T-helper 17 cell (primary cell): ENCODE results near the gene WFS1. TPM values are rescaled to one million over a fixed set of nuclear protein-coding genes. Genes with fewer than 3 reads are reported as not detected.

Experiments
- ATAC-seq: fragments of 150-1000 bp; cut with Tn5 transposase; 2 replicates; pipeline ENCODE4 v1.10.0; 2021; ENCODE audit warnings: mild to moderate bottlenecking, moderate library complexity
- DNase-seq, 3 donors: peaks; one replicate each; pipeline versions ENCODE4 v3.0.0 to v3.0.0-alpha.2; 2020 to 2021
- H3K9me3 ChIP-seq: one replicate; pipeline ENCODE4 v1.7.0; 2013; ENCODE audit warnings: low read length, mild to moderate bottlenecking; ENCODE audit not compliant: control insufficient read depth, poor library complexity, severe bottlenecking
- H3K27ac Mint-ChIP-seq: one replicate; pipeline ENCODE4 v1.8.0; 2022; ENCODE audit warnings: mild to moderate bottlenecking, moderate library complexity, mixed read lengths
- H3K27me3 Mint-ChIP-seq: one replicate; pipeline ENCODE4 v1.8.0; 2022; ENCODE audit warnings: mixed read lengths
- H3K36me3 Mint-ChIP-seq: one replicate; pipeline ENCODE4 v1.8.0; 2022; ENCODE audit warnings: low read depth, mixed read lengths
- H3K4me1 Mint-ChIP-seq: one replicate; pipeline ENCODE4 v1.8.0; 2022; ENCODE audit warnings: mild to moderate bottlenecking, mixed read lengths
- H3K4me3 Mint-ChIP-seq: one replicate; pipeline ENCODE4 v1.8.0; 2022; ENCODE audit warnings: mild to moderate bottlenecking, moderate library complexity, mixed read lengths
- total RNA-seq, 4 donors: library from RNA in 2 of 4; stranded (reverse) in 2 of 4; gene quantifications; one replicate each; pipeline ENCODE4 v1.2.3 and lab custom pipeline; 2022 to 2026

WFS1 gene
- total RNA-seq, 2 donors from 2014 or later, result 1.7 to 2.4 TPM

GRCh38 chr4:6308899-6309643, 39.4 kb downstream of the WFS1 start:
- no peak for ATAC-seq
- H3K27me3 Mint-ChIP-seq, result peaks cover 78% of the 10 kb centered on the region
- H3K27ac Mint-ChIP-seq, result no peak overlapping the region
- H3K4me3 Mint-ChIP-seq, result no peak overlapping the region
- peaks cover 8% of the 10 kb centered on the region for H3K36me3 Mint-ChIP-seq
- H3K4me1 Mint-ChIP-seq, result peaks cover 2% of the 10 kb centered on the region
- H3K9me3 ChIP-seq, result no peaks in the 10 kb centered on the region
- no peak for DNase-seq

GRCh38 chr4:6309777-6310176, 40.1 kb downstream of the WFS1 start:
- DNase-seq (no peak), ATAC-seq (no peak)
- Mint-ChIP-seq H3K4me3 (no peak overlapping the region), H3K4me1 (peaks cover 2% of the 10 kb centered on the region), H3K27ac (no peak overlapping the region), H3K36me3 (peaks cover 8% of the 10 kb centered on the region), H3K27me3 (peaks cover 83% of the 10 kb centered on the region)
- H3K9me3 ChIP-seq, result no peaks in the 10 kb centered on the region

GRCh38 chr4:6313216-6313615, 43.6 kb downstream of the WFS1 start:
- Mint-ChIP-seq H3K36me3 (peaks cover 5% of the 10 kb centered on the region), H3K4me1 (peaks cover 2% of the 10 kb centered on the region), H3K27me3 (peaks cover 78% of the 10 kb centered on the region), H3K4me3 (no peak overlapping the region), H3K27ac (no peak overlapping the region)
- DNase-seq, result no peak
- no peak for ATAC-seq
- no peaks in the 10 kb centered on the region for H3K9me3 ChIP-seq

- Mint-ChIP-seq H3K4me3 (no peak overlapping the region), H3K27ac (peak overlapping the region; percentile 43), H3K4me1 (no peaks in the 10 kb centered on the region), H3K36me3 (peaks cover 3% of the 10 kb centered on the region), H3K27me3 (peaks cover 72% of the 10 kb centered on the region)
- ATAC-seq (no peak), DNase-seq (no peak)
- H3K9me3 ChIP-seq, result no peaks in the 10 kb centered on the region
Observed at GRCh38 chr4:6316461-6317003, 46.9 kb downstream of the WFS1 start.

GRCh38 chr4:6318206-6318605, 48.6 kb downstream of the WFS1 start:
- H3K27ac Mint-ChIP-seq, result no peak overlapping the region
- ATAC-seq, result no peak

GRCh38 chr4:6319530-6320150, 50.0 kb downstream of the WFS1 start:
- Mint-ChIP-seq H3K27me3 (peaks cover 73% of the 10 kb centered on the region), H3K4me3 (no peak overlapping the region), H3K27ac (no peak overlapping the region), H3K4me1 (peaks cover 2% of the 10 kb centered on the region), H3K36me3 (no peaks in the 10 kb centered on the region)
- no peak for DNase-seq
- ATAC-seq, result no peak
- no peaks in the 10 kb centered on the region for H3K9me3 ChIP-seq

More at GRCh38 chr4:6318206-6318605, 48.6 kb downstream of the WFS1 start:
- no peaks in the 10 kb centered on the region for H3K36me3 Mint-ChIP-seq
- H3K4me3 Mint-ChIP-seq, result no peak overlapping the region
- H3K4me1 Mint-ChIP-seq, result no peaks in the 10 kb centered on the region
- H3K27me3 Mint-ChIP-seq, result peaks cover 71% of the 10 kb centered on the region
- no peaks in the 10 kb centered on the region for H3K9me3 ChIP-seq
- no peak for DNase-seq

- DNase-seq, result no peak
Observed at GRCh38 chr4:6320663-6321062, 51.0 kb downstream of the WFS1 start.

GRCh38 chr4:6321361-6321760, 51.7 kb downstream of the WFS1 start:
- Mint-ChIP-seq H3K27me3 (peaks cover 75% of the 10 kb centered on the region), H3K27ac (no peak overlapping the region), H3K36me3 (no peaks in the 10 kb centered on the region), H3K4me1 (peaks cover 3% of the 10 kb centered on the region), H3K4me3 (no peak overlapping the region)
- no peaks in the 10 kb centered on the region for H3K9me3 ChIP-seq
- DNase-seq, result no peak
- ATAC-seq, result no peak

More at GRCh38 chr4:6320663-6321062, 51.0 kb downstream of the WFS1 start:
- no peak for ATAC-seq
- Mint-ChIP-seq H3K27ac (no peak overlapping the region), H3K36me3 (no peaks in the 10 kb centered on the region), H3K27me3 (peaks cover 71% of the 10 kb centered on the region), H3K4me3 (no peak overlapping the region), H3K4me1 (peaks cover 3% of the 10 kb centered on the region)
- no peaks in the 10 kb centered on the region for H3K9me3 ChIP-seq

GRCh38 chr4:6322067-6322760, 52.6 kb downstream of the WFS1 start:
- DNase-seq (no peak), ATAC-seq (no peak)
- H3K27ac Mint-ChIP-seq, result no peak overlapping the region
- H3K9me3 ChIP-seq, result no peaks in the 10 kb centered on the region
- peaks cover 3% of the 10 kb centered on the region for H3K4me1 Mint-ChIP-seq
- no peak overlapping the region for H3K4me3 Mint-ChIP-seq
- H3K27me3 Mint-ChIP-seq, result peaks cover 74% of the 10 kb centered on the region
- no peaks in the 10 kb centered on the region for H3K36me3 Mint-ChIP-seq

GRCh38 chr4:6322761-6323566, 53.3 kb downstream of the WFS1 start:
- H3K4me1 Mint-ChIP-seq, result peaks cover 3% of the 10 kb centered on the region
- no peaks in the 10 kb centered on the region for H3K36me3 Mint-ChIP-seq

GRCh38 chr4:6324461-6324998, 54.9 kb downstream of the WFS1 start:
- no peak for DNase-seq
- no peak for ATAC-seq
- no peaks in the 10 kb centered on the region for H3K9me3 ChIP-seq
- peaks cover 3% of the 10 kb centered on the region for H3K4me1 Mint-ChIP-seq
- H3K4me3 Mint-ChIP-seq, result no peak overlapping the region
- H3K36me3 Mint-ChIP-seq, result no peaks in the 10 kb centered on the region
- no peak overlapping the region for H3K27ac Mint-ChIP-seq
- H3K27me3 Mint-ChIP-seq, result peaks cover 66% of the 10 kb centered on the region

More at GRCh38 chr4:6322761-6323566, 53.3 kb downstream of the WFS1 start:
- DNase-seq (no peak), ATAC-seq (no peak)
- Mint-ChIP-seq H3K27me3 (peaks cover 71% of the 10 kb centered on the region), H3K4me3 (no peak overlapping the region), H3K27ac (no peak overlapping the region)
- no peaks in the 10 kb centered on the region for H3K9me3 ChIP-seq

- no peaks in the 10 kb centered on the region for H3K9me3 ChIP-seq
- H3K4me1 Mint-ChIP-seq, result peaks cover 3% of the 10 kb centered on the region
- H3K27me3 Mint-ChIP-seq, result peaks cover 69% of the 10 kb centered on the region
- H3K27ac Mint-ChIP-seq, result no peak overlapping the region
- H3K4me3 Mint-ChIP-seq, result no peak overlapping the region
- ATAC-seq (no peak), DNase-seq (no peak)
- H3K36me3 Mint-ChIP-seq, result no peaks in the 10 kb centered on the region
Observed at GRCh38 chr4:6324999-6325787, 55.5 kb downstream of the WFS1 start.
